Neural progenitor cell (in vitro differentiated cells): ENCODE results near the gene FAM43A.

Experiments
- CTCF ChIP-seq: fragments of 200-600 bp; sonication (generic); IDR thresholded peaks from 2 replicates; pipeline ENCODE4 v1.5.1; 2017; ENCODE audit warnings: antibody characterized with exemption, mild to moderate bottlenecking
- EZH2 ChIP-seq: fragments of 200-600 bp; sonication (generic); IDR thresholded peaks from 2 replicates; pipeline ENCODE4 v1.6.1; 2017; ENCODE audit warnings: antibody characterized with exemption, mild to moderate bottlenecking, moderate library complexity
- EZH2phosphoT487 ChIP-seq: fragments of 200-600 bp; sonication (generic); IDR thresholded peaks from 2 replicates; pipeline ENCODE4 v1.6.1; 2017; ENCODE audit warnings: antibody characterized with exemption

GRCh38 chr3:194642769-194643168 is 42.9 kb upstream of the FAM43A start:
- TF ChIP-seq CTCF (no peak), EZH2phosphoT487 (no peak), EZH2 (no peak)
